ENCODE measurements around the gene RBM17. TPM values are rescaled to one million over a fixed set of nuclear protein-coding genes. Genes with fewer than 3 reads are reported as not detected.

RBM17 gene
- total RNA-seq, 1 experiment from 2014 or later = 124 TPM

- no peak overlapping the region for H2BK120ac ChIP-seq (ENCODE audit: low read depth, low read length, poor library complexity, severe bottlenecking)
- no peaks in the 10 kb centered on the region for H4K20me1 ChIP-seq (ENCODE audit: control insufficient read depth, insufficient read depth, insufficient read length)
- H2BK20ac ChIP-seq (ENCODE audit: low read depth, low read length, poor library complexity, severe bottlenecking) = no peak overlapping the region
- no peaks in the 10 kb centered on the region for H3K9me3 ChIP-seq (ENCODE audit: control insufficient read depth, low read depth, low read length)
- no peak overlapping the region for H3K9ac ChIP-seq (ENCODE audit: extremely low read depth, insufficient read length, low read length)
- Mint-ChIP-seq H3K4me1 (peaks cover 3 to 4% of the 10 kb centered on the region in 2 experiments; a peak in 3 of 4 replicates), H3K27me3 (ENCODE audit: low read depth) (peaks cover 10% of the 10 kb centered on the region), H3K36me3 (ENCODE audit: insufficient read depth in 1 of 3, low read depth in 3 of 3) (no peaks in the 10 kb centered on the region), H3K27ac (no peak overlapping the region), H3K4me3 (no peak overlapping the region), H3K9me3 (no peaks in the 10 kb centered on the region)
- no peak overlapping the region for H2AFZ ChIP-seq (ENCODE audit: low read length)
- no peaks in the 10 kb centered on the region for H3K4me1 ChIP-seq (ENCODE audit: insufficient read depth, low read length)
- no peak overlapping the region for H2BK15ac ChIP-seq (ENCODE audit: low read depth, low read length)
- no peak overlapping the region for H3K23ac ChIP-seq (ENCODE audit: insufficient read length, low read depth, low read length)
- no peak overlapping the region for H4K8ac ChIP-seq (replicated peaks; ENCODE audit: insufficient read length, low read depth, low read length)
- H3K14ac ChIP-seq (ENCODE audit: insufficient read depth, low read length) = no peak overlapping the region
- H3K27me3 ChIP-seq (ENCODE audit: insufficient read depth, low read length) = no peaks in the 10 kb centered on the region
- no peak overlapping the region for H4K91ac ChIP-seq (ENCODE audit: insufficient read length, low read depth, low read length)
- no peak overlapping the region for H3K56ac ChIP-seq (ENCODE audit: insufficient read length, low read depth, low read length)
- H3K18ac ChIP-seq (ENCODE audit: insufficient read length, low read depth, low read length) = no peak overlapping the region
- peak; percentile 27 for DNase-seq
- no peak overlapping the region for H3T11ph ChIP-seq (ENCODE audit: low read length)
- H3K79me1 ChIP-seq (ENCODE audit: insufficient read depth, low read depth, low read length, poor library complexity, severe bottlenecking) = no peaks in the 10 kb centered on the region
- no peaks in the 10 kb centered on the region for H3K79me2 ChIP-seq (ENCODE audit: insufficient read depth, low read length)
- H3K27ac ChIP-seq (ENCODE audit: insufficient read length, low read depth, low read length) = no peak overlapping the region
- H4K5ac ChIP-seq (ENCODE audit: insufficient read length, low read depth, low read length) = no peak overlapping the region
- no peak overlapping the region for H3K4ac ChIP-seq (ENCODE audit: low read depth, low read length)
- no peak overlapping the region for H2BK12ac ChIP-seq (ENCODE audit: insufficient read length, low read depth, low read length)
- no peak overlapping the region for H3K4me2 ChIP-seq (ENCODE audit: insufficient read depth, insufficient read length, low read length)
- H2BK5ac ChIP-seq (ENCODE audit: insufficient read length, low read length) = no peak overlapping the region
- H3K23me2 ChIP-seq (ENCODE audit: insufficient read length, low read depth, low read length, poor library complexity, severe bottlenecking) = no peaks in the 10 kb centered on the region
- TF ChIP-seq, protein P1, sequence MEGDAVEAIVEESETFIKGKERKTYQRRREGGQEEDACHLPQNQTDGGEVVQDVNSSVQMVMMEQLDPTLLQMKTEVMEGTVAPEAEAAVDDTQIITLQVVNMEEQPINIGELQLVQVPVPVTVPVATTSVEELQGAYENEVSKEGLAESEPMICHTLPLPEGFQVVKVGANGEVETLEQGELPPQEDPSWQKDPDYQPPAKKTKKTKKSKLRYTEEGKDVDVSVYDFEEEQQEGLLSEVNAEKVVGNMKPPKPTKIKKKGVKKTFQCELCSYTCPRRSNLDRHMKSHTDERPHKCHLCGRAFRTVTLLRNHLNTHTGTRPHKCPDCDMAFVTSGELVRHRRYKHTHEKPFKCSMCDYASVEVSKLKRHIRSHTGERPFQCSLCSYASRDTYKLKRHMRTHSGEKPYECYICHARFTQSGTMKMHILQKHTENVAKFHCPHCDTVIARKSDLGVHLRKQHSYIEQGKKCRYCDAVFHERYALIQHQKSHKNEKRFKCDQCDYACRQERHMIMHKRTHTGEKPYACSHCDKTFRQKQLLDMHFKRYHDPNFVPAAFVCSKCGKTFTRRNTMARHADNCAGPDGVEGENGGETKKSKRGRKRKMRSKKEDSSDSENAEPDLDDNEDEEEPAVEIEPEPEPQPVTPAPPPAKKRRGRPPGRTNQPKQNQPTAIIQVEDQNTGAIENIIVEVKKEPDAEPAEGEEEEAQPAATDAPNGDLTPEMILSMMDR (conservative IDR thresholded peaks at IDR 0.05) = no peak
- no peak overlapping the region for H2AK5ac ChIP-seq (ENCODE audit: insufficient read length, low read length)
- no CpG with 5 or more reads among the region's 5 CpGs for WGBS (ENCODE audit: extremely low coverage, insufficient read length, low lambda C conversion rate)
These were observed 32.3 kb upstream of the RBM17 start for GRCh38 chr10:6056411-6057135.
